GM18502 (cell line): ENCODE measurements around the gene SIK2.
"Not testable (repeated sequence)": the region's sequence is repeated elsewhere in the genome, so short reads cannot be mapped to it uniquely, and the experiment has no call there.

Experiments used
- ATAC-seq: cut with Tn5 transposase; IDR thresholded peaks from one replicate; pipeline ENCODE4 v1.9.1; 2021; ENCODE audit warnings: mild to moderate bottlenecking; ENCODE audit not compliant: unreplicated experiment, poor library complexity

SIK2 gene

DNA sequence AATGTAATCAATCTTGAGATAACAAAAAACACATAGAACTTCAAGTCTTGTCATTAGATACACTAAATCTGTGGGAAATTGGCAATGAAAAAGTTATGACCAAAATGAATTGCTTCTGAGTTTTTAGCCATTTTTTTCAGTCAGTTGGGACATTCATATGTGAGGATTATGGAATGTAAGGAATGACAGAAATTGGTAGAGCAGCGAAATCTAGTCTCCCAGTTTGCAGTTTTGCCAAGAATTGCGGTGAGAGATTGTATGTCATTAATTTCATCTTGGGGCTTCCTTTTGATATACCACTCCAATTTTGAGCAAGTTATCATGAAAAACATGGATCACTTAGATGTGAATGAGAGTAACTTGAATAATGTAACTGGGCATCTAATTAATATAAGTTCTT, 49.9 kb downstream of the SIK2 start:
- no peak for ATAC-seq

DNA sequence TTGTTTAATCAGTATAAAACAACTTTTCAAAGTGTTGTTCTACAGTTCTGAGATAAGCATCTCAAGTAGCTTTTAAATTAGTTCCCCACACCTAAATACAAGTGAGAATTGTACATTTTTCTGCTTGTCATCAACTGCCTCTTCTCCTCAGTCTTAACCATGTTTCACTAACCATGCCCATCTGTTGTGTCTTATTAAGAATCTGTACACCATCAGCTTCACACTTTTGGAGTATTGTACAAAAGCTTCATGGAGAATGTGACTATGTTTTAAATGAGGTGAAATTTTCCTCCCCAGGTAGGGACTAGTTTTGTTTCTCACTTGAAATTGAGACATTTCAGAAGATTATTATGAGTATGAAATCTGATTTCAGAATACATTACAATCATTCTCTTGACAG, 52.4 kb downstream of the SIK2 start:
- no peak for ATAC-seq

DNA sequence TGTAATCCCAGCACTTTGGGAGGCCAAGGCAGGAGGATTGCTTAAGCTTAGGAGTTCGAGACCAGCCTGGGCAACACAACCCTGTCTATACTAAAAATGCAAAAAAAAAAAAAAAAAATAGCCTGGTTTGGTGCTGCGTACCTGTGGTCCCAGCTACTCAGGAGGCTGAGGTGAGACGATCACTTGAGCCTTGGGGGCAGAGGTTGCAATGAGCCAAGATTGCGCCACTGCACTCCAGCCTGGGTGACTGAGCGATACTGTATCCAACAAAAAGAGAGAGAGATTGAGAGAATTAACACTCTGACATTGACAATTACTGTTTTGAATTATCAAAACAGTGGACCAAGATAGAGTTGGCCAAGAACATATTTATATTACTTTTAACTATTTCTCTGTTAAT, 53.7 kb downstream of the SIK2 start:
- ATAC-seq, result no peak

DNA sequence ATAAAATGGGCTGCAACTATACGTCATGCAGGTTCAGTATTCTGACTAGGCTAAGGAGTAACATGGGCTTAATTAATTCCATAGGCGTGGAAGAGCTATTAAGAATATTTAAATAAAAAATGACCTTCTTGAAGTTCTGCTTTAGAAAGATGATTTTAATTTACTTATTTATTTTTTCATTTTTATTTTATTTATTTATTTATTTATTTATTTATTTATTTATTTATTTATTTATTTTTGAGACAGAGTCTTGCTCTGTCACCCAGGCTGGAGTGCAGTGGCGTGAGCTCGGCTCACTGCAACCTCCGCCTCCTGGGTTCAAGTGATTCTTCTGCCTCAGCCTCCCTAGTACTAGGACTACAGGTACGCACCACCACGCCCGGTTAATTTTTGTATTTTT, 55.7 kb downstream of the SIK2 start:
- ATAC-seq, result not testable (repeated sequence)

DNA sequence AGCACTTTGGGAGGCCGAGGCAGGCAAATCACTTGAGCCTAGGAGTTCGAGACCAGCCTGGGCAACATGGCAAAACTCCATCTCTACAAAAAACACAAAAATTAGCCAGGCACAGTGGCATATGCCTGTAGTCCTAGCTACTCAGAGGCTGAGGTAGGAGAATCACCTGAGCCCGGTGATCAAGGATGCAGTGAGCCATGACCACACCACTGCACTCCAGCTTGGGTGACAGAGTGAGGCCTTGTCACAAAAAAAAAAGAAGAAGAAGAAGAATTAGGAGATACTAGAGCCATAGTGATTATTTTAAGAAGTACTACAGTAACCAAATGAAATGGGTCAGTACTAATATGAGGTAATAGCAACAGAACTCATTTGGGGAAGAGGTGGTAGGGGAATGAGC, 56.2 kb downstream of the SIK2 start:
- not testable (repeated sequence) for ATAC-seq

DNA sequence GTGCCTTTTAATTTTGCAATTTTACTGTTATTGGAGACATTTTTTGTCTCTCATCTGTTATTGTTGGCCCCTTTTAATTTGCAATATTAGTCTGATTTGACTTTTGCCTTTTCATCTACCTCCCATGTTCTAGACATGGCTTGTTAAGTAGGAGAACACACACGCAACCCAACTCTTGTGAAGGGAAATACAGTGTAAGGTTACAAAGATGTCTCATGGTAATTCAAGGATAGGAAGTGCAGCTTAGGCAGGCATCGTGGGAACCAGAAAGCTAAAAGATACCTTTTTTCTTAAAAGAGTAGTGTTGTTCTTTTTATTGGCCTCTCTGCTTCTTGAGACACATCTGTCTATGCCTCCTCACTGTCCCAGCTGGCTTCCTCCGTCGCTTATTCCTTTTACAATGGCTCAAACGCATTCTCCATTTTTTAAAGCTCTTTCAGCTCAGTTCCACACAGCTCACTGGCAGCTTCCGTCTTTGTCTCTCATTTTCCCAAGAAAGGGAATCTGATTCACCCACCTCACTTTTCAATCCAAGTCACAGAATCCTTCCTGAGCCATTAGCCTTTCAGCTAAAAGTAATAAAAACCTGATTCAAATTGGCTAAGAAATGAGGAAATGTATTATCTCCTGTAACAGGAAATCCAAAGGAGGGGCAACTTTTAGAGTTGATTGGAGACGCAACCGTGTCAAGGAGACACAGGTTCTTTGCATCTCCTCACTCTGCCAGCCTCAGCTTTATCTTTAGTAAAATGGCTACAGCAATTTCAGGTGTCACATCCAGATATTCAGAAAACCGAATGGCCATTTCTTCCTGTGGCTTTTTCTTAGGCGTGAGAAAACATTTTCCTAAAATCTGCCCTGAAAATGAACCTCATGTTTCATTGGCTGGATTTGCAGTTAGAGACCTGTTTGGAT, 57.2 kb downstream of the SIK2 start:
- ATAC-seq, result no peak

DNA sequence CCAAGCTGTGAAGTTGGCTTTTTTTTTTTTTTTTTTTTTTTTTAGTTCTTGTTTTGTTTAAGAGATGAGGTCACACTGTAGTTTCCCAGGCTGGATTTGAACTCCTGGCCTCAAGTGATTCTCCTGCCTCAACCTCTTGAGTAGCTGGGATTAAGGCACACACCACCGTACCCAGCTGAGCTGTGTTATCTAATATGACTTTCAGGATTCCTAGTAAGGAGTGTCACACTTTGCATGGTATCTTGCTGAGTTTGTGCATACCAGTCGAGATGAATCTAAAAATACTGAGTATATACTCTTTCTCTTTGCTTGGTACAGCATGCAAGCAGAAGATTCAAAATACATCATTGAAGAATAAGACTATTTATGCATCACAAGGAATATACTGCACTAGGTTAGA, 58.6 kb downstream of the SIK2 start:
- ATAC-seq, result no peak

DNA sequence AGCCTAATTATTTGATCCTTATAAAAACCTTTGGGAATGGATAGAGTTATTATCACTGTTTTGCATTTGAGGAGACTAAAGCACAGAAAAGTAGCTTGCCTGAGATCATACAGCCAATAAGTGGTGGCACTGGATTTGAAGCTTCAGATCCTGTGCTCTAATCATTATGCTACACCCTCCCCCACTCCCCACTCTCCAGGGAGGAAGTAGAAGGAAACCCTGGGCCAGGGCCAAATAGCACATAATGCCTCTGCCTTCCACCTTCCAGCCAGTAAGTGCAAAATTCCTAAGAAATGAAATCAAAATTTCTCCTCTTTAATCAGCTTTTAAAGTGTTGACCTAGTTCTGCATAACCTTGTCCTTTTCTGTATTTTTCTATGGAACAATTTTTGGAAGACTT, 61.6 kb downstream of the SIK2 start:
- no peak for ATAC-seq

DNA sequence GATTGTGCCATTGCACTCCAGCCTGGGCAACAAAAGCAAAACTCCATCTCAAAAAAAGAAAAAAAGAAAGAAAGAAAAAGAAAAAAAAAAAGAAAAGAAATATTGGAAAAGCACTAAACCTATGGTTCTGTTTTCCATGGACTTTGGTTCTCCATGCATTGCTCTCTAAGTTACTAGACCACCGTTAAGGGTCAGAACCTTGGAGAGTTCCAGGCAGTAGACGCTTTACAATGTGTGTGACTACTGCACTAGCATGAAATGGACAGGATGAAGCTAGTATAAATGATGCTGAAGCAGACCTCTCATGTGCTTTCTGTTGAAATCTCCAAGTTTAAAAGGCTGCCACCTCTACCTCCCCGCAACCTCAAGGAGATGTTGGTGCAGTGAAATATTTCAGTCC, 63.5 kb downstream of the SIK2 start:
- ATAC-seq, result no peak

DNA sequence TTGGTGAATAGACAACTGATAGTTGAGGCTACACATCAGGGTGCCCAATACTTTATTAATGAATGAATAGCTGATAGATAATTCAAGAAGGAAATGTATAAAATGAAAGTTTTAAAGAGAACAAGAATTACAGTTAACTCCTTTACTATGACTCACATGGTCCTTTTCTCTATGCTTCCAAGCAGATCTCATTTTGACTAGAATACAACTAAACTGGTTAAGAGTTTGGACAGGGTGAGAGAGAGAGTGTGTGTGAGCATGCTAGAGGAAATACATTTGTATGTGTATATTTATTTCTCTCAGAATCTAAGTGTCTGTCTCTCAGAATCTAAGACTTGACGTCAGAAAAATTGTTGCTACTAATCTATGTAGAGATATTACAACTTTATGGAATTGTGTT, 66.7 kb downstream of the SIK2 start:
- no peak for ATAC-seq

DNA sequence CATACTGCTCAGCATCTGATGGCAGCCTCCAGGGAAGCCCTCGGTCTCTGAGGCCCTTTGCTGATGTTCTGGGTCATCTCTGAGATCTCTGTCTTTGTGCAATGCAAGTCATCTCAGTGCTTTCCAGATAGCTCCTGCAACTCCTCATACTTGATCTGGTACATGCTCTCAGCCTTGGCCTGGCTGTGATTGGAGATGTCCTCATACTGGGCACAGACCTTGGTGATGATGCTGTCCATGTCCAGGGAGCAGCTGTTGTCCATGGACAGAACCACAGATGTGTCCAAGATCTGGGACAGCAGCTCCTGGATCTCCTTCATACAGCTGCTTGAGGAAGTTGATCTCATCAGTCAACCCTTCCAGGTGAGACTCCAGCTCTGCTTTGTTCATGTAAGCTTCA, 69.1 kb downstream of the SIK2 start:
- ATAC-seq, result no peak

DNA sequence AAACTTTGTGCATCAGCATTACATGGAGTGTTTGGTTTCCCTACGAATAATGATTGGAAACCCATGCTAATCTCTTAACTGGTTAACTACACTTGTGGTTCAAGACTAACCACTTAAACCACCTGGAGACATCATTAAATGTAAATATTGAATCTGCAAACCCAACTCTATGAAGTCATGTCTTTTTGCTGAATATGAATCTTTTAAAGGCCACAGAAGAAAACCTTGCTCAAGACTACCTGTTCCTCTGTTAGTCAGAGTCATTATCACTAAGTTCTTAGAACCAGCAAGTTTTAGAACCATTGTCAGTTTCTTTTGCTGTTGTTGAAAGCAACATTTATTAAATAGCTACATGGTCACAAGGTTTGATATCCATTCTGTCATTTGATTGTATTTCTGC, 70.7 kb downstream of the SIK2 start:
- no peak for ATAC-seq

DNA sequence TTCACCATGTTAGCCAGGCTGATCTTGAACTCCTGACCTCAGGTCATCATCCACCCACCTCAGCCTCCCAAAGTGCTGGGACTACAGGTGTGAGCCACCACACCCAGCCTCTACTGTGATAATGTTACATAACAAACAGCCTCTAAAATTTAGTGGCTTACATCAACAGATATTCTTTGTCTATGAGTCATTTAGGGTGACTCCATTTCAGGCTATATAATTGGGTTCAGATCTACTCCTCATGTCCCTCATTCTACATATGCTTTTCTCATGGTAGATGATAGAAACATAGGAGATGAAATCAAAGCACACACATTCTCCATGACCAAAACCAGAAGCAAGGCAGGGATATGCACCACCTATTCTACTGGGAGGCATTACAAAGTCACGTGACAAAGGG, 72.7 kb downstream of the SIK2 start:
- ATAC-seq, result no peak

DNA sequence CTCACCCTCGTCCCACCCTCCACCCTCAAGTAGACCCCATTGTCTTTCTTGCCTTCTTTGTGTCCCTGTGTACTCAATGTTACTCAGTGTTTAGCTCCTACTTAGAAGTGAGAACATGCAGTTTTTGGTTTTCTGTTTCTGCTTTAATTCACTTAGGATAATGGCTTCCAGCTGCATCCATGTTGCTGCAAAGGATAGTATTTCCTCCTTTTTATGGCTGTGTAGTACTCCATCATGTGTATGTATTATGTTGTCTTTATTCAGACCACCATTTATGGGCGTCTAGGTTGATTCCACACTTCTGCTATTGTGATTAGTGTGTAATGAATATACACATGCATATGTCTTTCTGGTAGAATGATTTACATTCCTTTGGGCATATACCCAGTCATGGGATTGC, 73.6 kb downstream of the SIK2 start:
- ATAC-seq, result no peak

DNA sequence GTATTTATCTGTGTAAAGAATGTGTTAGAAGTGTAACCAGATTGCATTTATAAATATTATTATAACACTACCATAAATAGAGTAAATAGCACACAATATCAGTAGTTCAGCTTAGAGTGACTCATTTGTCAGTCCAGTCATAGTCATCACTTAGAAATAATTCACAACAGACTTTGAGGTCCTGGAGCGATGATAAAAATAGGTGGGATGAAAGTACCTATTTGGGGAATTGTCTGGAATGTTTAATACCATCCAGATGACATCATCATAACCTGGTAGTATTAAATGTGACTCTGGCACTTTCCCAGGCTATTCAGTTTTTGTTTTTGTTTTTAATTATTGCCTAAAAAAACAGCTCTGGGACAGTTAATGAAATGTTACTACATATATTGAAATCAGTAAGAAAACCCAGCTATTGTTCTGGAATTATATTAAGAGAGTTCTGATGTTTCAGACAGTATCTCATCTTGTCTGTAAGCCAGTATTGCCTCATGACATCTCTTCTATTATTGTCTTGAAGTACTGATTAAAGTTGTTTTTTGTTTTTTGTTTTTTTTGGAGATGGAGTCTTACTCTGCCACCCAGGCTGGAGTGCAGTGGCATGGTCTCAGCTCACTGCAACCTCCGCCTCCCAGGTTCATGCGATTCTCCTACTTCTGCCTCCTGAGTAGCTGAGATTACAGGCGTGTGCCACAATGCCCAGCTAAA, 74.8 kb downstream of the SIK2 start:
- ATAC-seq, result no peak

DNA sequence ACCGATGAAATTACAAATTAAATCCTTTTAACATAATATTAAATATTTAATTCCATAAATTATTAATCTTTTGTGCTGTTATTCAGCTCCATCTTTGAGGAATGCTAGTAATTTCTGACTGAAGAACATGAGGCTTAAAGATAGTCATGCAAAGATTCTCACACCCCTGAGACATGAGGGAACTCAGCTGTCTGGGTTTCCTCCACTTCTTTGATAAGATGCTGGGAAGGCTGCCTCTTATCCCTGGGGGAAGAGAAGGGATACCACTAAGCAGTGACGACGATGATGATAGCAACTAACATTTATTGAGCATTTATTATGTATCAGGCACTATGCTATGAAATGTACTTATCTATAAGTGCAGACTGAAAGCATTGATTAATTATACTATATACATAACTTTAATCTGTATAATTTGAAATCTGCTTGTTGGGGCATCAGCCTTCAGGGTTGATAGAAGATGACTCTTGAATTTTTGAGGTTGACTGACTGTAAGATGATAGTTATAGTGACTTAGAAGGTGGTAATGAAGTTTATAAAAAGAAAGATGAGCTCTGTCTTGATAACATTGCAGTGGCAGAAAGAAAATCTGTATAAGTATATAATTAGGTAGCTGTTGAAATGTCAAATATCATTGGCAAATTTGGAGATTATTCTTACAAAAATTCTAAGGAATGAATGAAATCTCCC, 78.4 kb downstream of the SIK2 start:
- no peak for ATAC-seq

DNA sequence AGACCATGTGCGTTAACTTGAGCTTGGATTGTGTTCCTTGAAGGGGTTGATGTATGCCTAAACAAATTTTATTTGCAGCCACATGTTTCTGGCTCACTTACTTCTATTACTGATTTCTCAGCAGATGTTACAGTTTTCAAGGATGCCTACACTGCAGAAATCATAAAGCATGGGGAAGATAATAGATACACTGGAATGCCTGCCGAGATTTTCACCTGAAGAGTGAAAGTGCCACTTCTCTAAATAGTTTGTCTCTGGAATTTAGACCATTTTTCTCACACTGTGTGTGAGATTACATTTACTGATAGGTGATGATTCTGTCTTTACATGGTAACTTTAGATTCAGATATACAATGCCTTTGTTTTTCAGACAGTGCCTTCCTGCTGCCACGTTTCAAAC, 81.6 kb downstream of the SIK2 start:
- no peak for ATAC-seq

DNA sequence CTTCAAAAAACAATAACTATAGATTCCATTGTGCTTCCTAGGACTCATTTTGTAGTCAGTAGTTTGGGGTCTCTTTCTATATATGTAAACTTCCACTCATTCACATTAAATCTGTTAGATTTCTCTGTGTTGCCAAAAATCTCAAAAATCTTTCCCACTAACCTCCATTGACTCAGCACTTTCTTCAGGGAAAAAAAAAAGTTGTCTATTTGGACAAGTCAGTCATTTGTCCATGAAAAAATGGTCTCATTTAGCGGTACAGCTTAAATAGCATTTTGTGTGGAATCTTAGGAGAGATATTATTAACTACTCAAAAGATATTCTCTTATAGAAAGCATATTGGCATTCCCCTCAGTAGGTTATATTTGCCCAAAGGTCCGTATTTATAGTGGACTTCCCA, 82.0 kb downstream of the SIK2 start:
- ATAC-seq, result no peak

DNA sequence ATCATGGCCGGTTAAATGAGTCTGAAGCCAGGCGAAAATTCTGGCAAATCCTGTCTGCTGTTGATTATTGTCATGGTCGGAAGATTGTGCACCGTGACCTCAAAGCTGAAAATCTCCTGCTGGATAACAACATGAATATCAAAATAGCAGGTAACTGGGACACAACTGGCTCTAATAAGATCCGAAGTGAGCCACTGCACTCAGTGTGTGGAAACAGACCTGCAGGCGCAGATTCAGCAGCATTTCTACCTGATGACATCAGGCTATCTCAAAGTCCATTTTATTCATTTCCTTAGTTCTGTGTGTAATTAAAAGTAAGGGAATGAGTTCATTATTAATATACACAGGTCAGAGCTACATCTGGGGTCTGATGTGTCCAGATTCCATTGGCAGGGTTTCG, 85.8 kb downstream of the SIK2 start:
- ATAC-seq, result no peak

DNA sequence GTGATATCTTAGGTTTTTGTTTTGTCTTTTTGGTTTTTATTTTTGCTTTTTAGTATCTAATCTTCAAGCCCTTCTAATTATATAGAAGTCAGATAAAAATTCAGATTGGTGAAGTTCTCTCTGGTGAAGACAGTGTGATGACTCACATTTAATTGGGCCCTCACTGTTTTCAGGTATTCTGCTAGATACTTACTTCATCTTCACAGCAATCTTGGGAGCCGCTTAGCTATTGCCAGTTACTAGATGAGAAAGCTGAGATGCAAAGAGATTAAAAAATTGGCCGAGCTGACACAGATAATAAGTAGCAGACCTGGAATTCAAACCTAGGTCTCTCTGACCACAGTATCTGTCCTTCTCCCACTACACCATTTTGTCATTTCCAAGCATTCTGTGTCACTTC, 88.9 kb downstream of the SIK2 start:
- ATAC-seq, result no peak

DNA sequence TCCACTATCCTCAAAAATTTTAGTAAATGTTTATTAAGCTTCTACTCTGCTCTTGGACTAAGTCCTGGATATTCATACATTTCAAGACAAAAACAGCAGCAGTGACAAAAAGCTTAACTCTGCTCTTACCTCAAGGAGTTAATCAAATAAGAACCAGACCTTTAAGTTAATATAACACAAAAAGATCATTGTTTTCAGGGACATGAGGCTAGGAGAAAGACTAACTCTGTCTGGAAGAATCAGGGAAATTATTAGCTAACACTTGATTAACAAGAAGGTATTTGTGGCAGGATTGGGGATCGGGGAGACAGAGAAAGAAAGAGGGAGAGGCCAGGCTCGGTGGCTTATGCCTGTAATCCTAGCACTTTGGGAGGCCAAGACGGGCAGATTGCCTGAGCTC, 89.5 kb downstream of the SIK2 start:
- no peak for ATAC-seq
